ENCODE measurements around the gene AKT1S1.

The AKT1S1 gene

GRCh38 chr19:49861541-49862378 is 15.4 kb downstream of the AKT1S1 start:
- no peak for DNase-seq (ENCODE audit: low read depth in 2 of 2)
- TF ChIP-seq, protein P1, sequence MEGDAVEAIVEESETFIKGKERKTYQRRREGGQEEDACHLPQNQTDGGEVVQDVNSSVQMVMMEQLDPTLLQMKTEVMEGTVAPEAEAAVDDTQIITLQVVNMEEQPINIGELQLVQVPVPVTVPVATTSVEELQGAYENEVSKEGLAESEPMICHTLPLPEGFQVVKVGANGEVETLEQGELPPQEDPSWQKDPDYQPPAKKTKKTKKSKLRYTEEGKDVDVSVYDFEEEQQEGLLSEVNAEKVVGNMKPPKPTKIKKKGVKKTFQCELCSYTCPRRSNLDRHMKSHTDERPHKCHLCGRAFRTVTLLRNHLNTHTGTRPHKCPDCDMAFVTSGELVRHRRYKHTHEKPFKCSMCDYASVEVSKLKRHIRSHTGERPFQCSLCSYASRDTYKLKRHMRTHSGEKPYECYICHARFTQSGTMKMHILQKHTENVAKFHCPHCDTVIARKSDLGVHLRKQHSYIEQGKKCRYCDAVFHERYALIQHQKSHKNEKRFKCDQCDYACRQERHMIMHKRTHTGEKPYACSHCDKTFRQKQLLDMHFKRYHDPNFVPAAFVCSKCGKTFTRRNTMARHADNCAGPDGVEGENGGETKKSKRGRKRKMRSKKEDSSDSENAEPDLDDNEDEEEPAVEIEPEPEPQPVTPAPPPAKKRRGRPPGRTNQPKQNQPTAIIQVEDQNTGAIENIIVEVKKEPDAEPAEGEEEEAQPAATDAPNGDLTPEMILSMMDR (IDR thresholded peaks at IDR 0.05; ENCODE audit: low read depth, low read length), result no peak
- H3K4me3 ChIP-seq (replicated peaks in 1 of 2; ENCODE audit: low read depth in 2 of 2, low read length in 2 of 2), result no peak overlapping the region

DNA sequence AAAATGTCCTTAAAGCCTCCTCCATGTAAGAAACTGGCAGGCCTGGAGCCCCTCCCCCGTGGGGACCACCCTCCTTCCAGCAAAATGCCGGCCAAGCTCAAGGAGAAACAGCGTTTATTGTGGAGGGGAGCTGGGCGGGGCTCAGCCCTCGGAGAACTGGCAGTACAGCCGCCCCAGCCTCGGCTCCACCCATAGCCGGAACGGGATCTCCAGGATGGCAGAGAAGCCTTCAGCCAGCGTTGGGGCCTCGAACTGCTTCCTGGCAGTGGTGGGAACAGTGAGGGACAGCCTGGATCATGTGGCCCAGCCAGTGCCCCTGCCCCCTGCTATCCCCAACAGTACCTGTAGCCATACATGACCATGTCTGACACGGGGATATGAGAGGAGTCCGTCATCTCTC is 16.0 kb downstream of the AKT1S1 start:
- peak in 1 of 2 donors; percentile 37 for DNase-seq (ENCODE audit: low read depth in 2 of 2)
- TF ChIP-seq, protein P1 (IDR thresholded peaks at IDR 0.05; ENCODE audit: low read depth, low read length), result no peak
- no peak overlapping the region for H3K4me3 ChIP-seq (replicated peaks in 1 of 2; ENCODE audit: low read depth in 2 of 2, low read length in 2 of 2)

GRCh38 chr19:49860336-49861102 is 16.6 kb downstream of the AKT1S1 start:
- TF ChIP-seq, protein P1 (IDR thresholded peaks at IDR 0.05; ENCODE audit: low read depth, low read length), result no peak
- no peak overlapping the region for H3K4me3 ChIP-seq (replicated peaks in 1 of 2; ENCODE audit: low read depth in 2 of 2, low read length in 2 of 2)
- DNase-seq (ENCODE audit: low read depth in 2 of 2), result no peak

- TF ChIP-seq, protein P1 (IDR thresholded peaks at IDR 0.05; ENCODE audit: low read depth, low read length), result no peak
- no peak overlapping the region for H3K4me3 ChIP-seq (replicated peaks in 1 of 2; ENCODE audit: low read depth in 2 of 2, low read length in 2 of 2)
- no peak for DNase-seq (ENCODE audit: low read depth in 2 of 2)
Observed at GRCh38 chr19:49859682-49860335, 17.3 kb downstream of the AKT1S1 start.

DNA sequence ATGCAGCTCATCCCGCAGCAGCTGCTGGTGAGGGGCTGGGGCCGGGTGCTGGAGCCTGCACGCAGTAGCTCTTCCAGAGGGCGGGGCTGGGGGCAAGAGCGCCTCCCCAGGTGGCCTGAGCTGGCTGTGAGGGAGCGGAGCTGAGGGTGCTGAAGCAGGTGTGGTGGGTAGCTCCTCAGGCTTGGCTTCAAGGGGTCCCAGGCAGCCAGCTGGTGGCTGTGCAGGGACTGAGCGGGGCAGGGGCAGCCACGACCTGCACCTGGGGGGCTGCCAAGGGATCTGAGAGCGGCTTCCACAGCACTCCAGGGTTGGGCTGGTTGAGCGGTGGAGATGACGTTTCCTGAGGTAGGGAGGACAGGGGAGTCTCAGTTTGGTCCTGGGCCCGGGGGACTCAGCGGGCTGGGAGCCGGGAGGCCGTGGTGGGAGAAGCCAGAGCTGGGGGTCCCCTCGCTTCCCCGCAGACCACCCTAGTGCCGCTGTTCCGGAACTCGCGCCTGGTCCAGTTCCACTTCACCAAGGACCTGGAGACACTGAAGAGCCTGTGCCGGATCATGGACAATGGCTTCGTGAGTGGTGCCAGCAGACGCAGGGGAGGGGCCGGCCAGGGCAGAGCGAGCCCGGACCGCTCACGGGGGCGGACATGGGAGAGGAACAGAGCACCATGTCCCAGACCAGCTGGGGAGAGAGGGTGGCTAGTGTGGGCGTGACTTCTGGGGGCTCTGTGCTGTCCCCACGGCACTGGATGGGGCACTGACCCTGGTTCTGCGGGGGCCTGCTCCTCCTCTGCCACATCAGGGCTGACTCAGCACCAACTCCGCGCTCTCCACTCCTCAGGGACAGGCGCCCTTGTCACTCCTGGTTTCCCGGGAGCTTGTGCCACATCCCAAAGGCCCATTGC is 18.8 kb downstream of the AKT1S1 start:
- H3K4me3 ChIP-seq (replicated peaks in 1 of 2; ENCODE audit: low read depth in 2 of 2, low read length in 2 of 2), result no peak overlapping the region
- DNase-seq (ENCODE audit: low read depth in 2 of 2), result no peak
- TF ChIP-seq, protein P1 (IDR thresholded peaks at IDR 0.05; ENCODE audit: low read depth, low read length), result no peak

- TF ChIP-seq, protein P1 (IDR thresholded peaks at IDR 0.05; ENCODE audit: low read depth, low read length), result no peak
- DNase-seq (ENCODE audit: low read depth in 2 of 2), result no peak
- no peak overlapping the region for H3K4me3 ChIP-seq (replicated peaks in 1 of 2; ENCODE audit: low read depth in 2 of 2, low read length in 2 of 2)
Observed at GRCh38 chr19:49857838-49858087, 19.4 kb downstream of the AKT1S1 start.
